DOHH2 (cell line): Measurements from ENCODE around the gene MYH16.

Source experiments
- H3F3A ChIP-seq: fragments of 200-600 bp; sonication (generic), shearing (Covaris generic); 2 replicates; pipeline ENCODE4 v1.6.0; 2016; ENCODE audit warnings: antibody characterized with exemption, mild to moderate bottlenecking; ENCODE audit not compliant: control insufficient read depth, insufficient read depth
- H3K27ac ChIP-seq: fragments of 200-600 bp; sonication (generic); 2 replicates; pipeline ENCODE4 v1.5.1; 2014; ENCODE audit warnings: low read depth, mild to moderate bottlenecking, low read length, moderate library complexity
- H3K27me3 ChIP-seq: fragments of 200-600 bp; sonication (generic); 2 replicates; pipeline ENCODE4 v1.6.1; 2014; ENCODE audit warnings: mild to moderate bottlenecking, low read length, mixed read lengths; ENCODE audit not compliant: control insufficient read depth
- H3K36me3 ChIP-seq: fragments of 200-600 bp; sonication (generic); 2 replicates; pipeline ENCODE4 v1.6.1; 2014; ENCODE audit warnings: mild to moderate bottlenecking, low read length, moderate library complexity, mixed read lengths; ENCODE audit not compliant: control insufficient read depth
- H3K4me1 ChIP-seq: fragments of 200-600 bp; sonication (generic); 2 replicates; pipeline ENCODE4 v1.6.1; 2014; ENCODE audit warnings: mild to moderate bottlenecking, low read length, mixed read lengths; ENCODE audit not compliant: control insufficient read depth
- H3K4me2 ChIP-seq: fragments of 200-600 bp; sonication (generic); 2 replicates; pipeline ENCODE4 v1.6.0; 2014; ENCODE audit warnings: mild to moderate bottlenecking, low read length, moderate library complexity
- H3K4me3 ChIP-seq: fragments of 200-600 bp; sonication (generic); 2 replicates; pipeline ENCODE4 v1.5.1; 2014; ENCODE audit warnings: mild to moderate bottlenecking, low read length, mixed read lengths
- H3K79me2 ChIP-seq: fragments of 200-600 bp; sonication (generic); 2 replicates; pipeline ENCODE4 v1.6.1; 2014; ENCODE audit warnings: mild to moderate bottlenecking, low read length, mixed read lengths; ENCODE audit not compliant: control insufficient read depth
- H3K9me2 ChIP-seq: fragments of 200-600 bp; sonication (generic); replicated peaks from 2 replicates; pipeline ENCODE4 v1.6.1; 2014; ENCODE audit warnings: mild to moderate bottlenecking, low read length, mixed read lengths; ENCODE audit not compliant: control insufficient read depth
- H3K9me3 ChIP-seq: fragments of 200-600 bp; sonication (generic); 2 replicates; pipeline ENCODE4 v1.6.1; 2014; ENCODE audit warnings: antibody characterized with exemption, low read length, mixed read lengths; ENCODE audit not compliant: control insufficient read depth, insufficient read depth
- H4K20me1 ChIP-seq: fragments of 200-600 bp; sonication (generic); 2 replicates; pipeline ENCODE4 v1.6.0; 2014; ENCODE audit warnings: low read depth, mild to moderate bottlenecking, antibody characterized with exemption, low read length, moderate library complexity; ENCODE audit not compliant: control insufficient read depth, insufficient read depth
- EZH2phosphoT487 ChIP-seq: fragments of 200-600 bp; sonication (generic); IDR thresholded peaks from 2 replicates; pipeline ENCODE4 v1.6.1; 2017; ENCODE audit warnings: borderline replicate concordance, mild to moderate bottlenecking, antibody characterized with exemption, low read length, moderate library complexity, mixed read lengths
- TF ChIP-seq, protein P1 (sequence below): fragments of 200-600 bp; sonication (generic); IDR thresholded peaks from one replicate; pipeline ENCODE4 v1.5.1; 2014; ENCODE audit warnings: antibody characterized with exemption, mild to moderate bottlenecking, low read depth, low read length; ENCODE audit not compliant: poor library complexity, severe bottlenecking

The MYH16 gene

DNA sequence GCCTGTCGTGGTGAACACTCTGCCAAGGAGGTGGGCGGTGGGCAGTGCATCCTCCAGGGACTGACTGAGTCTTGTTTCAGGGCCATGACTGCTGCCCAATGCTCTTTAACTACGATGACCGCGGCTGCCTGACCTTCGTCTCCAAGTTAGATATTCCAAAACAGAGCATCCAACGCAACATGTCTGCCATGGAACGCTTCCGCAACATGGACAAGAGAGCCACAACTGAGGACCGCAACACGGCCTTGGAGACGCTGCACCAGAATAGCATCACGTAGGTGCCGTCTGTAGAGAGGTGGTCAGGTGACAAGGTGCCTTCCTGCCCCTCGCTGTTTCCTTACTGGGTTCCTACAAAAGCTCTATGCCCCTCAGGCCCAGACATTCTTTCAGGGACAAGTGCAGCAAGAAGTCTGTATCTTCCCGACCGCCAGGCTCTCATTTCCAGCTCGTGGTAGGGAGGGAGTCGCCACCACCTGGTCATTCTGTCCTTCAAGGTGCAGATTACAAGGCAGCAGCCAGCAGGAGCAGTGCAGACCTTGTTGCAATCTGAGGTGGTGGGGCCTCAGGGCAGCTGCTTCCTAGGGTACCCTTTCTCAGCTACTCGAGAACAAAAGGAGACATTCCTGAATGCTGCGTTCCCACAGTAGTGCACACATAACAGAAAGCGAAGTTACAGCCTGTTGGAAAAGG, 87.0 kb downstream of the MYH16 start:
- H3K4me1 ChIP-seq: no peaks in the 10 kb centered on the region
- H3K27me3 ChIP-seq: no peaks in the 10 kb centered on the region
- peaks cover 14% of the 10 kb centered on the region for H3F3A ChIP-seq
- TF ChIP-seq EZH2phosphoT487: no peak
- TF ChIP-seq, protein P1, sequence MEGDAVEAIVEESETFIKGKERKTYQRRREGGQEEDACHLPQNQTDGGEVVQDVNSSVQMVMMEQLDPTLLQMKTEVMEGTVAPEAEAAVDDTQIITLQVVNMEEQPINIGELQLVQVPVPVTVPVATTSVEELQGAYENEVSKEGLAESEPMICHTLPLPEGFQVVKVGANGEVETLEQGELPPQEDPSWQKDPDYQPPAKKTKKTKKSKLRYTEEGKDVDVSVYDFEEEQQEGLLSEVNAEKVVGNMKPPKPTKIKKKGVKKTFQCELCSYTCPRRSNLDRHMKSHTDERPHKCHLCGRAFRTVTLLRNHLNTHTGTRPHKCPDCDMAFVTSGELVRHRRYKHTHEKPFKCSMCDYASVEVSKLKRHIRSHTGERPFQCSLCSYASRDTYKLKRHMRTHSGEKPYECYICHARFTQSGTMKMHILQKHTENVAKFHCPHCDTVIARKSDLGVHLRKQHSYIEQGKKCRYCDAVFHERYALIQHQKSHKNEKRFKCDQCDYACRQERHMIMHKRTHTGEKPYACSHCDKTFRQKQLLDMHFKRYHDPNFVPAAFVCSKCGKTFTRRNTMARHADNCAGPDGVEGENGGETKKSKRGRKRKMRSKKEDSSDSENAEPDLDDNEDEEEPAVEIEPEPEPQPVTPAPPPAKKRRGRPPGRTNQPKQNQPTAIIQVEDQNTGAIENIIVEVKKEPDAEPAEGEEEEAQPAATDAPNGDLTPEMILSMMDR: no peak
- no peak overlapping the region for H3K4me2 ChIP-seq
- H4K20me1 ChIP-seq: no peaks in the 10 kb centered on the region
- no peaks in the 10 kb centered on the region for H3K9me2 ChIP-seq
- H3K9me3 ChIP-seq: no peaks in the 10 kb centered on the region
- H3K27ac ChIP-seq: no peak overlapping the region
- H3K79me2 ChIP-seq: no peaks in the 10 kb centered on the region
- H3K36me3 ChIP-seq: peaks cover 80% of the 10 kb centered on the region
- no peak overlapping the region for H3K4me3 ChIP-seq
